HG02798 (cell line): ENCODE measurements around the gene SDCBP2.

Source experiments
- ATAC-seq: cut with Tn5 transposase; IDR thresholded peaks from one replicate; pipeline ENCODE4 v1.9.1; 2021; ENCODE audit warnings: mild to moderate bottlenecking; ENCODE audit not compliant: unreplicated experiment, poor library complexity

SDCBP2 gene

GRCh38 chr20:1299522-1299921 is 29.4 kb downstream of the SDCBP2 start:
- ATAC-seq = no peak

- no peak for ATAC-seq
Observed at GRCh38 chr20:1298888-1299511, 29.9 kb downstream of the SDCBP2 start.

GRCh38 chr20:1298166-1298565 is 30.8 kb downstream of the SDCBP2 start:
- ATAC-seq = no peak

GRCh38 chr20:1297486-1297885 is 31.5 kb downstream of the SDCBP2 start:
- ATAC-seq = no peak

GRCh38 chr20:1296922-1297321 is 32.0 kb downstream of the SDCBP2 start:
- no peak for ATAC-seq

GRCh38 chr20:1296117-1296610 is 32.8 kb downstream of the SDCBP2 start:
- ATAC-seq = no peak

GRCh38 chr20:1295276-1295930 is 33.5 kb downstream of the SDCBP2 start:
- ATAC-seq = no peak

- ATAC-seq = no peak
Observed at GRCh38 chr20:1294497-1294896, 34.4 kb downstream of the SDCBP2 start.

GRCh38 chr20:1293641-1294379 is 35.1 kb downstream of the SDCBP2 start:
- ATAC-seq = no peak

GRCh38 chr20:1292620-1293019 is 36.3 kb downstream of the SDCBP2 start:
- ATAC-seq = no peak

- ATAC-seq = no peak
Observed at GRCh38 chr20:1291191-1291741, 37.7 kb downstream of the SDCBP2 start.

GRCh38 chr20:1287787-1288569 is 41.0 kb downstream of the SDCBP2 start:
- no peak for ATAC-seq

GRCh38 chr20:1287306-1287705 is 41.6 kb downstream of the SDCBP2 start:
- ATAC-seq = no peak

GRCh38 chr20:1286267-1287024 is 42.5 kb downstream of the SDCBP2 start:
- ATAC-seq = no peak

- ATAC-seq = no peak
Observed at GRCh38 chr20:1283522-1284510, 45.1 kb downstream of the SDCBP2 start.

GRCh38 chr20:1282966-1283365 is 46.0 kb downstream of the SDCBP2 start:
- ATAC-seq = no peak

GRCh38 chr20:1281279-1282057 is 47.5 kb downstream of the SDCBP2 start:
- ATAC-seq = no peak
